HepG2 (cell line): Measurements from ENCODE around the gene SUPT6H.

Experiments used
- BRD4 ChIP-seq: sonication (generic); formaldehyde crosslinking; IDR thresholded peaks from 2 replicates; pipeline ENCODE4 v1.4.0; 2020; ENCODE audit warnings: missing genetic modification reagents
- DR1 ChIP-seq: sonication (generic); formaldehyde crosslinking; IDR thresholded peaks from 2 replicates; pipeline ENCODE4 v1.8.0; 2021; ENCODE audit warnings: mild to moderate bottlenecking, missing genetic modification reagents, inconsistent platforms
- FOSL1 ChIP-seq: sonication (generic); formaldehyde crosslinking; IDR thresholded peaks from 2 replicates; pipeline ENCODE4 v1.9.0; 2021; ENCODE audit warnings: missing genetic modification reagents, borderline replicate concordance
- KDM5B ChIP-seq: sonication (generic); formaldehyde crosslinking; IDR thresholded peaks from 2 replicates; pipeline ENCODE4 v1.4.0; 2020; ENCODE audit warnings: missing genetic modification reagents, mild to moderate bottlenecking, borderline replicate concordance
- NFE2L1 ChIP-seq: sonication (generic); formaldehyde crosslinking; IDR thresholded peaks from 2 replicates; pipeline ENCODE4 v1.4.0; 2020; ENCODE audit warnings: missing genetic modification reagents, mild to moderate bottlenecking, borderline replicate concordance
- RAD21 ChIP-seq: fragments of 450-650 bp; formaldehyde crosslinking; IDR thresholded peaks from 2 replicates; pipeline ENCODE4 v1.5.0; 2020; ENCODE audit warnings: mild to moderate bottlenecking
- RFXANK ChIP-seq: IDR thresholded peaks from 2 replicates; pipeline ENCODE4 v1.6.1; 2016
- TAF1 ChIP-seq: sonication (generic); formaldehyde crosslinking; IDR thresholded peaks from 2 replicates; pipeline ENCODE4 v1.4.0; 2020; ENCODE audit warnings: missing genetic modification reagents
- ZFP90 ChIP-seq: sonication (generic); formaldehyde crosslinking; IDR thresholded peaks from 2 replicates; pipeline ENCODE4 v1.8.0; 2022; ENCODE audit warnings: missing genetic modification reagents, mild to moderate bottlenecking, inconsistent platforms, borderline replicate concordance
- ZFX ChIP-seq: sonication (generic); formaldehyde crosslinking; IDR thresholded peaks from 2 replicates; pipeline ENCODE4 v1.4.0; 2020; ENCODE audit warnings: mild to moderate bottlenecking, low read depth, missing genetic modification reagents, moderate library complexity
- ZNF770 ChIP-seq: sonication (generic); formaldehyde crosslinking; IDR thresholded peaks from 2 replicates; pipeline ENCODE4 v1.5.0; 2020; ENCODE audit warnings: mild to moderate bottlenecking, missing genetic modification reagents
- TF ChIP-seq, protein P1 (sequence below): sonication (generic); formaldehyde crosslinking; IDR thresholded peaks from 2 replicates; pipeline ENCODE4 v1.5.0; 2020; ENCODE audit warnings: mild to moderate bottlenecking, missing genetic modification reagents, moderate library complexity
- TF ChIP-seq, protein P2 (sequence below): sonication (generic); formaldehyde crosslinking; IDR thresholded peaks from 2 replicates; pipeline ENCODE4 v1.4.0; 2020; ENCODE audit warnings: missing genetic modification reagents
- TF ChIP-seq, protein P3 (sequence below): sonication (generic); formaldehyde crosslinking; IDR thresholded peaks from 2 replicates; pipeline ENCODE4 v1.4.0; 2020; ENCODE audit warnings: missing genetic modification reagents

DNA sequence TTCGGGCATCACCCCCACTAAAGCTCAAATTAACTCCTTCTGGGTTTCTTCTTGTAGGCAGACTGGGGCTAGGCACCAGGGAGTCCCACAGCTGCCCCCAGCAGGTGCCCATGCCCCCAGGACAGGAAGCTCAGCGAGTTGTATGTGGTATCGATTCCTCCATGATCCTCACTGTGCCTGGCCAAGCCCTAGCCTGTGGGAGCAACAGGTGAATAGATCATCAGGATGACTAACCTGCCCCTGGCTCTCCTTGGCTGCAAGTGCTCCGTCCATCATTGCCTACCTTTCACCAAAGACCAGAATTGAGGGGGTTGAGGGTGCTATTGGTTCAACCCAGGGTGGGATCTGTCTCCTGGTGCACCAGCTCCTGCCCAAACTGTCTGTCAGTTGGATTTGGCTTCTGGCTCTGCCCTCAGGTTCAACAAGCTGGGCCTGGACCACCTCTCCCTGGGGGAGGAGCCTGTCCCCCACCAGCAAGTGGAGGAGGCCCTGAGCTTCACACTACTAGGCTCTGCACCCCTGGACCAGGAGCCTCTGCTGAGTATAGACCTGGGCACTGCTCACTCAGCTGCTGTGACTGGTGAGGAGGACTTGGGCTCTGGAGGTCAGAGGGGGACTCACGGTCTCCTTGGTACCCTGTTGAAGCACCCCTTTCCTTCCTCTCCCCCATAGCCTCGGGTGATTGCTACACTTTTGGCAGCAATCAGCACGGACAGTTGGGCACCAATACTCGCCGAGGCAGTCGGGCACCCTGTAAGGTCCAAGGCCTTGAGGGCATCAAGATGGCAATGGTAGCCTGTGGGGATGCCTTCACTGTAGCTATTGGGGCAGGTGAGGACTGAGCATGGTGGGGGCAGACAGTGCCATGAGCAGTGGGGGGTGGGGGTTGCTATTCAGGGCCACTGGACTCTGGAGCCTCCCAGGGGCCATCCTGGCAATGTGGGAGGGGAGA is 78.7 kb downstream of the SUPT6H start:
- TF ChIP-seq, protein P1, sequence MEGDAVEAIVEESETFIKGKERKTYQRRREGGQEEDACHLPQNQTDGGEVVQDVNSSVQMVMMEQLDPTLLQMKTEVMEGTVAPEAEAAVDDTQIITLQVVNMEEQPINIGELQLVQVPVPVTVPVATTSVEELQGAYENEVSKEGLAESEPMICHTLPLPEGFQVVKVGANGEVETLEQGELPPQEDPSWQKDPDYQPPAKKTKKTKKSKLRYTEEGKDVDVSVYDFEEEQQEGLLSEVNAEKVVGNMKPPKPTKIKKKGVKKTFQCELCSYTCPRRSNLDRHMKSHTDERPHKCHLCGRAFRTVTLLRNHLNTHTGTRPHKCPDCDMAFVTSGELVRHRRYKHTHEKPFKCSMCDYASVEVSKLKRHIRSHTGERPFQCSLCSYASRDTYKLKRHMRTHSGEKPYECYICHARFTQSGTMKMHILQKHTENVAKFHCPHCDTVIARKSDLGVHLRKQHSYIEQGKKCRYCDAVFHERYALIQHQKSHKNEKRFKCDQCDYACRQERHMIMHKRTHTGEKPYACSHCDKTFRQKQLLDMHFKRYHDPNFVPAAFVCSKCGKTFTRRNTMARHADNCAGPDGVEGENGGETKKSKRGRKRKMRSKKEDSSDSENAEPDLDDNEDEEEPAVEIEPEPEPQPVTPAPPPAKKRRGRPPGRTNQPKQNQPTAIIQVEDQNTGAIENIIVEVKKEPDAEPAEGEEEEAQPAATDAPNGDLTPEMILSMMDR (CRISPR knock-in tag), result no peak
- TF ChIP-seq ZFX (CRISPR knock-in tag), result no peak
- no peak for TF ChIP-seq NFE2L1 (CRISPR knock-in tag)
- TF ChIP-seq, protein P2, sequence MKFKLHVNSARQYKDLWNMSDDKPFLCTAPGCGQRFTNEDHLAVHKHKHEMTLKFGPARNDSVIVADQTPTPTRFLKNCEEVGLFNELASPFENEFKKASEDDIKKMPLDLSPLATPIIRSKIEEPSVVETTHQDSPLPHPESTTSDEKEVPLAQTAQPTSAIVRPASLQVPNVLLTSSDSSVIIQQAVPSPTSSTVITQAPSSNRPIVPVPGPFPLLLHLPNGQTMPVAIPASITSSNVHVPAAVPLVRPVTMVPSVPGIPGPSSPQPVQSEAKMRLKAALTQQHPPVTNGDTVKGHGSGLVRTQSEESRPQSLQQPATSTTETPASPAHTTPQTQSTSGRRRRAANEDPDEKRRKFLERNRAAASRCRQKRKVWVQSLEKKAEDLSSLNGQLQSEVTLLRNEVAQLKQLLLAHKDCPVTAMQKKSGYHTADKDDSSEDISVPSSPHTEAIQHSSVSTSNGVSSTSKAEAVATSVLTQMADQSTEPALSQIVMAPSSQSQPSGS, result no peak
- TF ChIP-seq, protein P3, sequence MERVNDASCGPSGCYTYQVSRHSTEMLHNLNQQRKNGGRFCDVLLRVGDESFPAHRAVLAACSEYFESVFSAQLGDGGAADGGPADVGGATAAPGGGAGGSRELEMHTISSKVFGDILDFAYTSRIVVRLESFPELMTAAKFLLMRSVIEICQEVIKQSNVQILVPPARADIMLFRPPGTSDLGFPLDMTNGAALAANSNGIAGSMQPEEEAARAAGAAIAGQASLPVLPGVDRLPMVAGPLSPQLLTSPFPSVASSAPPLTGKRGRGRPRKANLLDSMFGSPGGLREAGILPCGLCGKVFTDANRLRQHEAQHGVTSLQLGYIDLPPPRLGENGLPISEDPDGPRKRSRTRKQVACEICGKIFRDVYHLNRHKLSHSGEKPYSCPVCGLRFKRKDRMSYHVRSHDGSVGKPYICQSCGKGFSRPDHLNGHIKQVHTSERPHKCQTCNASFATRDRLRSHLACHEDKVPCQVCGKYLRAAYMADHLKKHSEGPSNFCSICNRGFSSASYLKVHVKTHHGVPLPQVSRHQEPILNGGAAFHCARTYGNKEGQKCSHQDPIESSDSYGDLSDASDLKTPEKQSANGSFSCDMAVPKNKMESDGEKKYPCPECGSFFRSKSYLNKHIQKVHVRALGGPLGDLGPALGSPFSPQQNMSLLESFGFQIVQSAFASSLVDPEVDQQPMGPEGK (CRISPR knock-in tag), result no peak
- no peak for TF ChIP-seq BRD4 (CRISPR knock-in tag)
- no peak for TF ChIP-seq RAD21
- no peak for TF ChIP-seq DR1 (CRISPR knock-in tag)
- TF ChIP-seq FOSL1 (CRISPR knock-in tag), result no peak
- no peak for TF ChIP-seq ZNF770 (CRISPR knock-in tag)
- TF ChIP-seq ZFP90, result no peak
- no peak for TF ChIP-seq RFXANK
- no peak for TF ChIP-seq KDM5B (CRISPR knock-in tag)
- no peak for TF ChIP-seq TAF1 (CRISPR knock-in tag)
